ENCODE measurements around the gene DHX38.
A peak's percentile ranks its signal among the peaks of the same experiment; 100 is the strongest.

The DHX38 gene

DNA sequence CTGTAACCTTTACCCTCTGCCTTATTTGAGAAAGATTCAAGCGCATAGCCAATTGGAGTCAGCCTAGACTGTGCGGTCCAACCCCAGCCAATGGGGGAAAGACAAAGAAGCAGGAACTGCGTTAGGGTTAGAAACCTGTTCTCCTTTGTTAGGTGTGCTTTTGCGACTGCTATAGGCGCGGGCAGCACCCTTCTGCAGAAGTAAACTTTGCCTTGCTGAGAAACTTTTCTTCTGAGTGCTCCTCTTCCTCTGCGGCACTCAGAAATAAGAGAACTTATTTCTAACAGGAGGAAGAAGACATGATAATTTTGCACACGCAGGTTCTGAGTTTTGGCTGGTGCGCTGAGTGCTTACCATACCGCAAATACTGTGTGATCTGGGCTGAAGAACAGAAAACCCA, 9.2 kb upstream of the DHX38 start:
- no peak for DNase-seq

DNA sequence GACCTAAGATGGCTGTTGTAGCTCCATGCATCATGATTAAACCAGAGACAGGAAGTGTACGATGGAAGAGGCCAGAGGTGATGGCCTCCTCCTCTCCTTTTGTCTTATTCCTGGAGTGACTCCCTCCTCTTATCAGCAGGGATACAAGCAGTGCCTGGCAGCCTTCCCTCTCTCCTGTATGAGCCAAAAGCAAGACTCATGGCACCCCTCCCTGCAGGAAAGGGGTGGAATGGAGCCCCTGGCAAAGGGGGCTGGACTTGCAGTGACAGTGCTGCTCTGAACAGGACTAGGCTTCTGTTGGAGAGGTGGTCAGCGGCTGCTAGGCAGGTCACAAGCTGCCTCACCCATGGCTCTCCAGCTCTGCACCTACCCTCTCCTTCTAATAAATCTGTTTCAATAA, 8.6 kb upstream of the DHX38 start:
- no peak for DNase-seq

DNA sequence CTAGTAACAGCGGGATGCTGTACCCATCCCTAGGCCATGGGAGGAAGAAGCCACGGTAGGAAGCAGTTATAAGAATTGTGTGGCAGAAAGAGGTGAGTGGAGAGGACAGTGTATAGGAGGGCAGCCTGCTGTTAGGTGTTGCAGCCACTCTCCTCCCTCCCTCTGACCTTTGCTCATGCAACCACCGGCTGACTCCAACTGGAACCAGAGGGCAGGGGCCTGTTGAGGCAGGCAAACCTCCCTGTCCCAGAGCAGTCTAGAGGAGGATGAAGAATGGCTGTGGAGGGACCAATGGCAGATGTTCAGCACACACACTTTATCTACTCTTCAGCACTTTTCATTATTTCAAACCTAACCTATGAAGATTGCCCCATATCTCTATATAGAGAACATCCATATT, 2.4 kb upstream of the DHX38 start:
- DNase-seq: no peak

DNA sequence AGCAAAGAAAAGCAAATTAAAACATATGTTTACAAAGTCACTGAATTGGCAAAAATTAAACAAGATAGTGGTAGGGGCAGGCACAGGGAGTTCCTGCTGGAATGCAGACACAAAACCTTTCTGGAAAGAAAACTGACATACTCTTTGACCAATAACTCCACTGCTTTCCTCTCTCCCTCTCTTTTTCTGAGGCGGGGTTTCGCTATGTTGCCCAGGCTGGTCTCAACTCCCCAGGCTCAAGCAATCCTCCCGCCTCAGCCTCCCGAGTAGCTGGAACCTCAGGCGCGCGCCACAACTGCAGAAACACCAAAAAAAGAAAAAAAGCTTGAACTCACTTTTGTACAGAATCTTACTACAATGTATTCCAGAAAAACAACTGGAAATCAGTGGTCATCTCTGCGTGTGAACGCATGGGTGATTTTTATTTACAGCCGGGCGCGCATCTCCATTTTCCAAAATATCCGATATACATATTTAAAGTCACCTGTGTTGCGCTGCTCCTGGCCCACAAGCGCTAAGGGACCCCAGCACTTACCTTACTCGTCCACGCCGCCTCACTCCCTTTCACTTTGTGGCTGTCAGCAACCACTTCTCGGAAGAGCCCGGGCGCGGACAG, 707 bp upstream of the DHX38 start:
- DNase-seq: peak; percentile 33

DNA sequence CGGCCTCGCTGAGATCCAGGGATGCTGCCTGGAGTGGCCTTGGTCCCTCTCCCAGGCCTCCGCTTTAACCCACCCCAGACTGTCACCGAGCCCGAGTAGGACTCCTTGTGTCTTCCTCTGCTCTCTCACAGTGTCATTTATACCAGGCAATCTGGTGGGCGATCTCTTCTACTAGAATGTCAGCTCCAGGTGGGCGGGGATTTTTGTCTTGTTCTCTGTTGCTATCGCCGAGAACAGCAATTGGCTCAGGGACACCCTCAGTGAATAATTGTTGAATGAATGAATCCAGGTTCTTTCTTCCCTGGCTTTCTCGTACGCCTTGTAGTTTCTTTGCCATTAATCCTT, 591 bp downstream of the DHX38 start:
- no peak for DNase-seq

DNA sequence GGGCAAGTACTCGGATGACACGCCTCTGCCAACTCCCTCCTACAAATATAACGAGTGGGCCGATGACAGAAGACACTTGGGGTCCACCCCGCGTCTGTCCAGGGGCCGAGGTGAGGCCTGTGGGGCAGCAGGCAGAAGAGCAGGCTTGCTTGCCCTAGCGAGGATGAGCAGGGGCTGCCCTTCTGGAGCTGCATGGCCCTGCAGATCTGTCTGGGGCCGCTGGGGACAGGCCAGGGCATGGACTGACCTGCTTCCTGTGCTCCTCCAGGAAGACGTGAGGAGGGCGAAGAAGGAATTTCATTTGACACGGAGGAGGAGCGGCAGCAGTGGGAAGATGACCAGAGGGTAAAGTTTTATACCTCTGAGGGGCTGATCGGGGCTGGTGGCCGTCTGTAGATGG, 5.3 kb downstream of the DHX38 start:
- DNase-seq: no peak

DNA sequence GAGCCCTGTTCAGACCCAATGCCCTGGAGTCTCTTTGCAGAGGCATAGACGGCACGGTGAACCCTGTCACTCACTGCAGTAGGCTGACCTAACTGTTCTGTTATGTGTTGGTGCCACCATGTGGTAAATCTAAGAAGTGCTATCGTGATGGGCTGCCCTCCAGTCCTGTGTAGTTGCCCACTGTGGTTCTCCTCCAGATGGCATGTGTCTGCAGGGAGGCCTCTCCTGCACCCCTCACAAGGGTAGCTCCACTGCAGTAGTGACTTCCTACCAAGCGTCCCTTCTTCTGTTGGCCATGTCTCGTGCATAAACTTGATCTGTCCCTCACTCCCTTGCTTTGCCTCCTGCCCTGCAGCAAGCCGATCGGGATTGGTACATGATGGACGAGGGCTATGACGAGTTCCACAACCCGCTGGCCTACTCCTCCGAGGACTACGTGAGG, 5.8 kb downstream of the DHX38 start:
- DNase-seq: peak; percentile 30

DNA sequence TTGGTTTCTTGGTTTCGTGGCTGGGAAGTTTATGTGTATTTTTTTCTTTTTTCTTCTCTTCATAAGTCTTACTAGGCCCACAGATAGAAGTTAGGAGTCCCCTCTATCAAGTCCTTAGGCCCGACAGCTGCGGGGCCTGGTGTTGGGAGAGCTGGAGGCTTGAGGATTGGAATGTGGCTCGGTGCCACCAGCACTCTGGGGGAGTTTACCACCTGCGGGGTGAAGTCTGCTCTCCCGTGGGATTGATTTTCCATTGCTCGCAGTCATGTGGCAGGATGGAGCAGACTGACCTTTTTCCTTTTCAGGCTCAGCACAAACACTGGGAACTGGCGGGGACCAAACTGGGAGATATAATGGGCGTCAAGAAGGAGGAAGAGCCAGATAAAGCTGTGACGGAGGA, 7.5 kb downstream of the DHX38 start:
- no peak for DNase-seq

DNA sequence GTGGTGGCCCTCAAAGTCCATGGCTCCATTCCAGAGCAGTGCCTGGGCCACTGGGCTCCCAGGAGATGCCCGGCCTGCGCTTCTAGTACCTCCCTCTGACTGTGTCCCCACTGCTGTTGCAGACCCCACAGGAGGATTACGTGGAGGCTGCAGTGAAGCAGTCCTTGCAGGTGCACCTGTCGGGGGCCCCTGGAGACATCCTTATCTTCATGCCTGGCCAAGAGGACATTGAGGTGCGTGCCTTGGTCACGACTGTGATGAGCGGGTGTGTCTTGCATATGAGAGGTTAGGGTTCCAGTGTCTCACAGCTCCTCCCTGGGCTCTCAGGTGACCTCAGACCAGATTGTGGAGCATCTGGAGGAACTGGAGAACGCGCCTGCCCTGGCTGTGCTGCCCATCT, 11.3 kb downstream of the DHX38 start:
- no peak for DNase-seq

DNA sequence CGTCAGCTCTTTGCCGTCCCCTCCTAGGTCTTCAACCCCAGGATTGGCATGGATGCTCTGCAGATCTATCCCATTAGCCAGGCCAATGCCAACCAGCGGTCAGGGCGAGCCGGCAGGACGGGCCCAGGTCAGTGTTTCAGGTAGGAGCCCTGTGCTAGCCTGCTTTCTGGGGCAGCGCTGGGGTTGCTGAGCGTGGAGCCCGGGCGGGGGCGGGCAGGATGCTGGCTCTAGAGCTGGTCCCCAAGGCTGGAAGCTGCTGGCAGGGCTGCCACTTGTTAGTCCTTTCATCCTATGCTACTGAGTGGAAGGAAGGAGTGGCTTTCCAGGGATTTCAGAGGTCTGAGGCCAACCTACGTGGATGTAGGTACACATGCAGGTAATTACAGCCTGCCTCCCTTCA, 12.3 kb downstream of the DHX38 start:
- DNase-seq: no peak

DNA sequence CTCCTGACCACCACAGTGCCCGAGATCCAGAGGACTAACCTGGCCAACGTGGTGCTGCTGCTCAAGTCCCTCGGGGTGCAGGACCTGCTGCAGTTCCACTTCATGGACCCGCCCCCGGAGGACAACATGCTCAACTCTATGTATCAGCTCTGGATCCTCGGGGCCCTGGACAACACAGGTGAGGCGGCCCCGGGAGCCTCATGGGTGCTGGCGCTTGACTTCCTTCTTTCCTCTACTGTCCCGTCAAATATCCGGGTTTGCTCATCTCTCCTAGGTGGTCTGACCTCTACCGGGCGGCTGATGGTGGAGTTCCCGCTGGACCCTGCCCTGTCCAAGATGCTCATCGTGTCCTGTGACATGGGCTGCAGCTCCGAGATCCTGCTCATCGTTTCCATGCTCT, 13.7 kb downstream of the DHX38 start:
- DNase-seq: no peak

DNA sequence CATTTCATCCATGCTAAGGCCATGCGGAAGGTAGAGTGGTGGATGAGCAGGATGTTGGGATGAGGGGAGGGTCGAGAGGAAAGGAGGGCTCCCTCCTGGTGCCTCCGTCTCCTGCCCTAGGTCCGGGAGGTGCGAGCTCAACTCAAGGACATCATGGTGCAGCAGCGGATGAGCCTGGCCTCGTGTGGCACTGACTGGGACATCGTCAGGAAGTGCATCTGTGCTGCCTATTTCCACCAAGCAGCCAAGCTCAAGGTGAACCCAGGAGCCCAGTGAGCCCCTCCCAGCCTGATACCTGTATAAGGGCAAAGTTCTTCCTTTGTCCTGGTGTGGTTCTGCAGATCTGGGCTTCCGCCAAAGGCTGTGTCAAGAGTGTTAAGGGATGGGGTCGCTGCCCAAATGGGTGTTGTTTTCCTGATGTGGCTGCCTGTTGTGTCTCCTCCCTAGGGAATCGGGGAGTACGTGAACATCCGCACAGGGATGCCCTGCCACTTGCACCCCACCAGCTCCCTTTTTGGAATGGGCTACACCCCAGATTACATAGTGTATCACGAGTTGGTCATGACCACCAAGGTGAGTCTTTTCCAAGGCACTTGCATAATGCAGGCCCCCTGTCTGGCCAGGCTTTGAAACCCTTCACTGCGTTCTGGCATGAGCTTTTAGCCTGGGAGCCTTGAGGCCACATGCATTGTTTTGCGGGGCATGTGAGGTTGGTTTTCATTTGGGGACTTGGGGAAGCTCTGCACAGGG, 14.9 kb downstream of the DHX38 start:
- no peak for DNase-seq

DNA sequence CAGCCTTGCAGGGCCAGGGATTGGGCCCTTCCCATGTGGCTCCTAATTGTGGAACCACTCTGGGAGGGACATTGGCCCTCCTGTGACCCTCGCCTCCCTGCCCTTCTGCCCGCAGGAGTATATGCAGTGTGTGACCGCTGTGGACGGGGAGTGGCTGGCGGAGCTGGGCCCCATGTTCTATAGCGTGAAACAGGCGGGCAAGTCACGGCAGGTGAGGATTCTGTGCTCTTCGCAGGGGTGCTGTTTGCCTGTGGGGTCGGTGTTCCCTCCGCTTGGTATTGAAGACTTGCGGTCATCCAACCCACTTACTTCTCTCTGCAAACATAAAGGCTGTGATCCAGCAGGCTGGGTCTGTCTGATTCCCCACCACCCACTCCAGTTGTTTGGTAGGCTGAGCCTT, 15.7 kb downstream of the DHX38 start:
- no peak for DNase-seq

DNA sequence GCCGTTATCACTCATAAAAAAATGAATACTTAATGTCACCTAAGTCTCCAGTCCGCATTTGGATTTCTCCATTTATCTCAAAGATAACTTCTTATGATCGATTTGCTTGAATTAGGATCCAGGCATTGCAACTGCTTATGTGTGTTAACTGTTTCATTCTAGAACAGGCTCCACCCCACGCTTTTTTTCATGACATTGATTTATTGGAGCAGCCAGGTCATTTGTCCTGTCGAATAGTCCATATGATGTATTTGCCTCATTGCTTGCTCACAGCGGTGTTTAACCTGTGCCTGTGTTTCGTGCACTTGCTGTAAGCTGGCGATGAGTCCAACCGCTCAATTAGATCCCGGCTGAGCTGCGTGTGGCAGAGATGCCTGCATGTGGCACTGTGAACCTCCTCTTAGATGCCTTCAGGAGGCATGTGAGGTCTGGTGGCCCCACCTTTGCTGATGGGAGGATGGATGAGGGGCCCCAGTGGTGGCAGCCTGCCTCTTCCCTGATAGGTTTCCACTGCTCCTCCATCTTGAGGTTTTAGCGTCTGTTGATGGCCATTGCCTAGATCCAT, 16.4 kb downstream of the DHX38 start:
- DNase-seq: no peak

DNA sequence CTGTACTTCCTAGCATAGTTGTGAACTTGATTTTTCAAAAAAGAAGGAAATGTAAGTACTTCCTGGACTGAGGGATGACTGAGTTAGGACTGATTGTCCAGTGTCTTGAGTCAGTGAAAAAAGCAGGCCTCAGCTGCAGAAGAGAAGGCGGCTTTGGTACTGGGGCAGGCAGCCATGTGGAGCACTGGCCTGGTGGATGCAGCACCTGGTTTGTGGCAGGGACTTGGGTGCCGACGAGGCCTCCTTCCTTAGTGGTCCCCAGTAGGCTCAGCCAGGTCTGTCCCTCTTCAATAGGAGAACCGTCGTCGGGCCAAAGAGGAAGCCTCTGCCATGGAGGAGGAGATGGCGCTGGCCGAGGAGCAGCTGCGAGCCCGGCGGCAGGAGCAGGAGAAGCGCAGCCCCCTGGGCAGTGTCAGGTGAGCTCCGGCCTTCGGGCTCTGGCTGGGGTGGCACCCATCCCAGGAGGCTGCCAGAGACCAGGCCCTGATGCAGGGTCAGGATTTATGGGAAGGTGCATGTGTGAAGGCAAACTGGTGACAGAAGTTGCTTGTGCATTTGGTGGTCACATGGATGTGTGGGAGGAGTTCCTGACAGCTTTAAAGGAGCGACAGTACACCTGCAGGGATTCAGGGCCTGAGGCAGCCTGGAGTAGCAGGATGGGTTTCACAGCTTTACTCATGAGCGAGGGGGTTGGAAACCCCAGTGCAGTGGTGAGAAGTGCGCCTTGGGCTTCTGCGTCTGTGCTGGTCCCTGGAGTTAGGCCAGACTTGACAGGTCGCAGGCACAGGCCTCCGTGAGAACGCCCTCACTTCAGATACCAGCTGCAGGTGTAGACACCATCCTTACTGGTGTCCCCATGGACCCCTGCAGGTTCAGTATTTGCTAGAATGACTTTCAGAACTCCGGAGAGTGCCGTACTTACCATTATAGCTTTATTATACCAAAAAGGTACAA, 17.3 kb downstream of the DHX38 start:
- no peak for DNase-seq

DNA sequence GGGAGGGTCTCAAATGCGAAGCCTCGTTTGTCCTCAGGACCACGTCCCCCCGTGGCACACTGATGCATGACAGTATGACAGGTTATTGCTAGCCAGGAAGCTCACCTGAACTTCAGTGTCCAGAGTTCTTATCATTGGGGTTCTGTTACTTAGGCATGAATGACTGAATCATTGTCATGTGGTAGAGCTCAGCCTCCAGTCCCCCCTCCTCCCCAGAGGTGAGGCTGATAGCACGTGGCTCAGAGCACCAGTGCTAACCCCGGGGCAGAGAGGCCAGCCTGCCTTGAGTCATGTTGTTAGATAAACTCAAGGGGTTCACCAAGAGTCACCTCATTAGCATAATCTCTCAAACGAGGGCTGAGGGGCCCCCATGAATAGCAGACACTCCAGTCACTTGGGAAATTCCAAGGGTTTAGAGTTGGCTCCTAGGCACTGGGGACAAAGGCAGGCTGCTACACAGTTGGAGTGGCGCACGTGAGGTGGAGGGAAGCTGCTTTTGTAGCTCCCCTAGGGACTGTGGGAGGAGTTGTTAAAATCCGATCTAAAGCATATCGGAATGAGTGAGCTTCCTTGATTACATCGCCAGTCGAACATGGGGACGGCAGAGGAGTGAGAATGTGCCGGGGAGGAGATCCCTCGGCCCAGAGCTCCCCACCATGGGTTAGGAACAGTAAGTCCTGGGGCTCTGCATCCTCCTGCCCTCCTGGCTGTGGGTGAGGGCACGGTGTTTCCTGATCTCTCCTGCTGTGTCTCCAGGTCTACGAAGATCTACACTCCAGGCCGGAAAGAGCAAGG, 18.2 kb downstream of the DHX38 start:
- no peak for DNase-seq

DNA sequence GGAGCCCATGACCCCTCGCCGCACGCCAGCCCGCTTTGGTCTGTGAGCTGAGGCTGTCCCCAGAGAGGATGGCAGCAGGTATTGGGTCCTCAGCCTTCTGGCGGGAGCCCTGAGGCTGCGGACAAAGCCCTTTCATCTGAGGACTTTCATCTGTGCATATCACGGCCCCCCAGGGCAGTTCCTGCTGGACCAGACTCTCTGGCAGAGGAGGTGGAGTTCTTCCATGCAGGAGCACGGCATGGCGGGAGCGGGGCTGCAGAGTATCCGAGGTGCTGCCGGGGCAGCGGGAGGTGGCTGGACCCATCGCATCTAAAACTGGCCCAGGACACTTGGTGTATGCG, 18.8 kb downstream of the DHX38 start:
- DNase-seq: no peak

DNA sequence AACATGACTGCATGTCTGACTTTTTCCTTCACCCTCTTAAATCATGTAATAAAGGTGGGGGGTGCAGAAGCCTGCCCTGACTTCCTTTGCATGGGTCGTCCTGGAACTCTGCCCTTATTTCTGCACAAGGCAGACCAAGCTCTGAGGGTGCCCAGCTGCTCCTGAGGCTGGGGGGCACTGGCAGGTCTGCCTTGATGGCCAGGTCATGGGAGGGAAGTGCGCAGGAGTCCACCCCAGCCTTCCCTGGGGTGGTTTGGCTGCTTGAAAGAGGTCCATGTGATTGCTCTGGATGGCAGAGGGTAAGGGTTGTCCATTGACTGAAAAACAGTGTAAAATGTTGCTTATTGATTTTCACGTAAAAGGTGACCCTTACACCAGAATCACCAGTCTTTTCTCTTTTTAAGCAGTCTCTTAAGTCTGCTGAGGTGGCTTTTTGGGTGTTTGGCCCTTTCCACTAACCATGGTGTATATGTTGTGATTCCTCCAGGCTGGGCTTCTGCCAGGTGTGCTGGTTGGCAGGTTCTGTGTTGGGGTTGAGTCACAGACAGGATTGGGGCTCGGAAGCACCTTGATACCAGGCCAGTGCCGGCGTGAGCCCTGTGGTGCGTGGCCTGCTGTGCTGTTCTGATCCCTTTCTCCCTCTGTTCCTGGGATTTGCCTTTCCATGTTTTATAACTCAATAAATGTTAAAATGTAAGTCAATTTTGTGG, 19.4 kb downstream of the DHX38 start:
- no peak for DNase-seq

DNA sequence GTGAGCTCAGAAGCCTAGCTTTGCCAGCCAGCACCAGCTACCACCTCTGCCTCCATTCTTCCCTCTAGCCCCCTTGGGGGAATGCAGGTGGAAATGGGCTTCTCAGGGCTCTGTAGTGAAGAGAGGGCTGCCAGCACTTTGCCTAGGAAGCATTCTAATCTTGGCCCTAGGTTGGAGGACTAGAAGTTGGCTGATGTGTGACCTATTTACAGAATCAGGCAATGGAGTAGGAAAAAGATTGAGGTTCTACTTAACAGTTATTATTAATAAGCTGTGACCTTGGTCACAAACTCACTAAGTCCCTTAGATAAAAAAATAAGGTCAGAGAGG, 19.9 kb downstream of the DHX38 start:
- no peak for DNase-seq

DNA sequence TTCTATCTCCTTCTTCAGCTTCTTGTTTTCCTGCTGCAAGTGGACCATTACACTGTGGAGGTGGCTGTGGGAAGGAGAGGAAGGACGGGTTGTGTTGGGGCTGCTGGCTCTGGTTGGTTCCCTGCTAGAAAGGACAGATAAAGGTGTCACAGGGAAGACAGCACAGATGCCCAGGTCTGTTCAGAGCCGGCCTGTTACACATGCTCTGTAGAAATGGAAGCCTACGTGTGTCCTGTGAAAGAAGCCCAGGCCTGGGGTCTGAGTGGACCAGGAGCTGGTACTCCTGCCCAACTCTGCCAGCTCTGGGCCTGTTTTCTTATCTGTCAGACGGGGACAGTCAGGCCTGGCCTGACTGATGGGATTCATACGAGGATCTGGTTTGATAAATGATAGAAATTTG, 26.4 kb downstream of the DHX38 start:
- DNase-seq: no peak

DNA sequence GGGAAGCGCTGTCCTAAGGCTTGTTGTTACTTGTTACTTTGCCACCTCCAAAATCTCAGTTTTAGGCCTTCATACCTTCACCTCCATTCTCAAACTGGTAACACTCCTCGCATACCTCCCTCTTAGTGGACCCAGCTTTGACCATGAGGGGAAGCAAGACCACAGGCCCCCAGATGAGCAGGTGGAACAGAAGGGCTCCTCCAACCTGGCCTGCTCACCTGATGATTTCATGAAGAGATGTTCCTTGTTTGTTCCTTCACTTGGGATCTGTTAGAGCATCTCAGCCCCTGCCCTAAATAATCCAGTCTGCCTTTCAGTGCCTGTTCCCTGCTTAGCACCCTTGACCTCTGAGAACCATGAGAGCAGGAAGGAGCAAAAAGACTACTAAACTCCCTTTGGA, 28.7 kb downstream of the DHX38 start:
- no peak for DNase-seq

DNA sequence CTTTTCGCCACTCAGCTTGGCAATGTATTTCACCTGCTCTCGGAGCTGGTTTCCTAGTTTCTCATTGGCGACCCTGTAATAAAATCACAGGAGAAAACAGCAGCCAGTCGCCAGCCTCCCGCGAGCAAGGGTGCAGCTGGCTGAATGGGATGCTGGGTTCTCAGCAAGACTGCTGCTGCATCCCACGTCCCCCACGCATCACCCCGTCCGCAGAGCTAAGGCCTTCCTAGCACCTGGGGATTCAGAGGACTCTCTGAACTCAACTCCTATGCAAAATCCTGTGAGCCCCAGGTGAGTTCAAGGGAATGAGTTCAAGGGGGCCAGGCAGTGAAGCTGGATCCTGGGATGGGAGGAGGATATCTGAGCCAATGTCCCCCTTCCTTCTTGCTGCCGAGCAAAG, 29.3 kb downstream of the DHX38 start:
- no peak for DNase-seq
